Measurements from ENCODE around the gene ANKRD36.
"Not testable (repeated sequence)": the region's sequence is repeated elsewhere in the genome, so short reads cannot be mapped to it uniquely, and the experiment has no call there.

Gene ANKRD36

DNA sequence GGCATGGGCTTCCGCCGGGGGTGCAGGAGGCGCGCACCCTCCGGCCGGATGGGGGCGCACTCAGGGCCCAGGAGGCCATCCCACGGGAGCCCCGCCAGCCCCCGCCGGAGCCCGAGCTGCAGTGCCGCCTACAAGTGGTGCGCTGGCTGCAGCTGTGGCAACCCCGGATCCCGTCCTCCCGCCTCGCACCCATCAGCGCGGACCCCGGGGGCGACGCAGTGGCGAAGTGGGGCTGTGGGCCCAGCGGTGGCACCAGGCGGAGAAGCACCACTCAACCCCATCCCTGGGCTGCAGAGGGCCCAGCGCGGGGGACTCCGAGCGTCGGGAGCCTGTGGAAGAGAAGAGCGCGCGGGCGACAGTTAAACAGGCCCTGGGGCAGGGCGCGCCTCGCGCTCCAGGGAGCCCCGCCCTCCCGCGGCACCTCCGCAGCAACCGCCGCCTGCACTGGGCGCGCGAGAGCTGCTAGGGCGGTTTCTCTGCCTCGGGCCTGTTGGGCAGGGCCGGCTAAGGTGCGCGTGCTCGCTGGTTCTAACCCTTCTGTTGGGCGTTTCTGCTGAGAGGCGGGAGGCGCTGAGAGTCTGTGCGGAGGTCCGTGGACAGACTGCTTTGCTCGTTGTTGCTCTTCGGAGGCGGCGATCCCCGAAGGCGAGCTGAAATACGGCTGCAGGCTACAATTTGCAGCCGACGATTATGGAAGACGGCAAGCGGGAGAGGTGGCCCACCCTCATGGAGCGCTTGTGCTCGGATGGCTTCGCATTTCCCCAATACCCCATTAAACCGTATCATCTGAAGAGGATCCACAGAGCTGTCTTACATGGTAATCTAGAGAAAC lies at the start of gene ANKRD36:
Gene ANKRD36 (plus strand): TSS at position 104 of the 832 bp plus-strand sequence. CDS start 587 bp downstream, at position 691.
- DNase-seq (ENCODE audit: low read depth), result peak; percentile 71

DNA sequence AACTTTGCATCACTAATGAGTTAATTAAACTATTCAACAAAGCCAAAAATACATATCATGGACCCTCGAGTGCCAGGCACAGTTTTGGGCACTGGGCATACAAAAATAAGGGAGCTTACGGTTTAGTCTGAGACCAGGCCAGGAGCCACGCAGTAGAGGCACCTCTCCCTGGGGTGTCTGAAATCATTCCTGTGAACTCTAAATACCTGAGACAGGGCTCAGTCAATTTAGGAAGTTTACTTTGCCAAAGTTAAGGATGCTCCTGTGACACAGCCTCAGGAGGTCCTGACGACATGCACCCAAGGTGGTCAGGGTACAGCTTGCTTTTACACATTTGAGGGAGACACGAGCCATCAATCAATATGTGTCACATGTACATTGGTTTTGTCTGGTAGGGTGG lies 46.9 kb upstream of the ANKRD36 start:
- not testable (repeated sequence) for DNase-seq (ENCODE audit: low read depth)

DNA sequence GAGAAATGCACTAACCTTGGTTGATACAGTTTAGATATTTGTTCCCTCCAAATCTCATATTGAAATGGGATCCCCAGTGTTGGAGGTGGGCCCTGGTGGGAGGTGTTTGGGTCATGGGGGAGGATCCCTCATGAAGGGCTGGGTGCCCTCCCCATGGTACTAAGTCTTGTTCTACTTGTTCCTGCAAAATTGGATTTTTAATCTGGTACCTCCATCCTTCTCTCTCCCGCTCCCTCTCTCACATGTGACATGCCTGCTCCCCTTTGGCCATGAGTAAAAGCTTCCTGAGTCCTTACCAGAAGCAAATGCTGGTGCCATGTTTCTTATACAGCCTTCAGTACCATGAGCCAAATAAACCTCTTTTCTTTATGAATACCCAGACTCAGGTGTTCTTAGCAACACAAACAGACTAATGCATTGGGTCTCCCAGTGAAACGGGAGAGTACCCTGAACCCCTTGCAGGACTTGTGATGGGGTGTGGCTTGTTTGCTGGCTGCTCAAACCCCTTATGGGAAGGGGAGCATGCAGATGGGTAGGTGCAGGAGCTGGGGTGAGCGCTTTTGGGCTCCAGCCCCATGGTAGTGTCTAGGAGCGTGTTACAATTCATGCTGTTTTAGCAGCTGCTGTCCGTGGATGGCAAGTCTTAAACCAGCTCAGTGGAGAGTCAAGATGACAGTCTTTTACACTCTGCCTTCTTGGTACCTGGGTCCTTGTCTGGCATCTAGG lies 45.5 kb upstream of the ANKRD36 start:
- DNase-seq (ENCODE audit: low read depth), result no peak

DNA sequence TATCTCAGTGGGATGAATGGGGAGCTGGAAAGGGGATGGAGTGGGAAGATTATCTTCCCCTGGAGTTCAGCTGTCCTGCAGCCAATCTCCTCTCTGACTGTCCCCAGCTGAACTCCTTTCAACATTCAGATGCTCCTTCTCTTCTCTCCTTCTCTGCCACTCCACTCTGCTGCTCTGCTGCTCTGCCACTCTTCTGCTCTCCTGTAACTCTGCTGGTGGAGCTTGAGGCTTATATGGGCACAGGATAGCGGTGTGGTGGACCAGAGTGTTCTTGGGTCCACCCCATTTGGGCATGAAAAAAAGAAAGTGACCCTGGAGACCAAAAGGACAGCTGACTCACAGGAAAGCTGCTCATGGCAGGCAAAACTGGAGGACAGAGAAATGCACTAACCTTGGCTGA lies 44.9 kb upstream of the ANKRD36 start:
- no peak for DNase-seq (ENCODE audit: low read depth)

DNA sequence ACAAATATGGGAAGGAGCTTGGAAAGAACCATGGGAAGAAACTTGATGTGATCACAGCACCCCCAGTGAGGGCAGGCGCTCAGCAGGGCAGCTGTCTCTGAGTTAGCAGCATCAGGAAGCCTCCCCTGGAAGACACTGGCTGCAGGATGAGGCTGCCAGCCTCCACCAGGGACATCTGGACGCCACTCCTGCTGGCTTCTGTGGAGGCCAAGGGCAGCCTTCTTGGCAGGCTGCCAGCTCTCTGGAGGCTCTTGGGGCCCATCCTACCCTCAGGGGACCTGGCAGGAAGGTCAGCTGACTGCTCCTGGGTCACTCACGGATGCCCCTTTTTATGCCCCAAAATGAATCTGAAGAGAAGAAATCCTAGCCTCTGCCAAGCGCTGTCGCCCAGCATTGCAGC lies 44.2 kb upstream of the ANKRD36 start:
- DNase-seq (ENCODE audit: low read depth), result not testable (repeated sequence)

DNA sequence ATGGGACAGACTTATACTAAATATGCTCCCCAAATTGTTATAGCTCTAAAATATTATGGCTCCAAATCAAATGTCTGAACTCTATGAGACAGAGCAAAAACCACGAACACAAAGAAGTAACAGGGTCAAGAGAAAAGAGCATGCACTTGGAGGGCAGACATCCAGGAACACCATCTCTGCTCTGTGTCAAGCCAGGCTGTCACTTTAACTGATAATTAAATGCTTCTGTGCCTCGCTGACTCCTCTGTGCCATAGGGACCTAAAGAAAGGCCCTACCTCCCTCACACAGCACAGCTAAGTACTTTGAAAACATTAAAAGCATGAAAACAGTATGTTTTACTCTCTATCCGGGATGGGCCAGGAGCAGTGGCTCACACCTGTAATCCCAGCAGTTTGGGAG lies 42.0 kb upstream of the ANKRD36 start:
- DNase-seq (ENCODE audit: low read depth), result not testable (repeated sequence)

DNA sequence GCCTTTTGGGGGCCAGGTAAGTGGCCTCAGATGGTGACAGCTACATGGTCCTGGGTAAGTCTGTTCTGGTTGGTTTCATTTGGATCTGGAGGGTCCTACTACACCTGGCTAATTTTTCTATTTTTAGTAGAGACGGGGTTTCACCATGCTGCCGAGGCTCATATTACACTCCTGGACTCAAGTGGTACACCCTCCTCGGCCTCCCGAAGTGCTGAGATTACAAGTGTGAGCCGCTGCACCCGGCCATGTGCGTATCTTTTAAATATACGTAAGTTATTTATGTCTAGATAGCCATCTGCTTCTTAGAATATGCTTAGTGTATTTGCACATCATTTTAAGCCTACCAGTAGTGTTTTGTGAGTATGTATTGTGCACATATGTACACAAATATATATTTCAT lies 35.7 kb upstream of the ANKRD36 start:
- DNase-seq (ENCODE audit: low read depth), result not testable (repeated sequence)

DNA sequence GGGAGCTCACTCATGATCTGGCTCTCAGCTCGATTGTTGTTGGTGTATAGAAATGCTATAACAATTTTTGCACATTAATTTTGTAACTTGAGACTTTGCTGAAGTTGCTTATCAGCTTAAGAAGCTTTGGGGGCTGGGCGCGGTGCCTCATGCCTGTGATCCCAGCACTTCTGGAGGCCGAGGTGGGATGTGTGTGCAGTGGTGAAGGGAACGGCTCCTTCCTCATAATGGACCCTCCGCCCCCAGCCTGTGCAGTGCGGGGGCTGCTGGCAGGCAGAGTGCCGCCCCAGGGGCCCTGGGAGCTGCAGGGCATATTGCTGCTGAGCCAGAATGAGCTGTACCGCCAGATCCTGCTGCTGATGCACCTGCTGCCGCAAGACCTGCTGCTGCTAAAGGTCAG lies 32.1 kb upstream of the ANKRD36 start:
- DNase-seq (ENCODE audit: low read depth), result not testable (repeated sequence)

DNA sequence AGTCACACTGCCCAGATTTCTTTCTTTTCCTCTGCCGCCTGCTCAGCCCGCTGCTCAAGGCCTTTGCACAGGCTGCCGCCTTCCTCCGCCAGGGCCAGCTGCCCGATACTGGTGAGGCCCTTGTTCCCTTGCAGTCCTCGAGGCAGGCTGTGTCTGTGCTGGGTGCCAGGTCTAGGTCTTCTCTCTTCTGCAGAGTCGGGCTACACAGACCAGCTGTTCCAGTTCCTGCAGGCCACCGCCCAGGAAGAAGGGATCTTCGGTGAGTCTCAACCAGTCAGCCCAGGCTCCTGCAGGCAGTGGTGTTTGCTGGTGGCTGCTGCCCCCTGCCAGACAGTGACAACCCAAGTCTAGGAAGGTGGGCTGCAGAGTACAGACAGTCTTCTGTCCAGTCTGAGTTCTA lies 30.7 kb upstream of the ANKRD36 start:
- DNase-seq (ENCODE audit: low read depth), result not testable (repeated sequence)

DNA sequence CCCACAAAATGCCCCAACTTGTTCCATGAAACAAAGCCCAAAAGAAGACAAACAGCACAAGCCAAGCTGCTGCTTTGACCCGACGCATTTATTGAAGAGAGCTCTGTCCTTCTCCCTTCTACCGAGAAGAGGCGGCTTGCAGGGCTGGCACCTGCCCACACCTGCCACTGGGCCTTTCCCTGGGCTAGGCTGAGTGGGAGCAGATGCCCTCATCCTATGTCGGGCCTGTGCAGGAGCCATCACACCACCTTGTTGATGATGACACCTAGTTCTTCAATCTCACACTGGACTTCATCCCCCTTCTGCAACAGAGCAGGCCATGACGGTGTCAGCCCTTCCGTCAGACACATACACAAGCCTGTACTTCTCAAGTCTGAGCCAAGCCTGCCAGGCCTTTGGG lies 29.4 kb upstream of the ANKRD36 start:
- DNase-seq (ENCODE audit: low read depth), result not testable (repeated sequence)

DNA sequence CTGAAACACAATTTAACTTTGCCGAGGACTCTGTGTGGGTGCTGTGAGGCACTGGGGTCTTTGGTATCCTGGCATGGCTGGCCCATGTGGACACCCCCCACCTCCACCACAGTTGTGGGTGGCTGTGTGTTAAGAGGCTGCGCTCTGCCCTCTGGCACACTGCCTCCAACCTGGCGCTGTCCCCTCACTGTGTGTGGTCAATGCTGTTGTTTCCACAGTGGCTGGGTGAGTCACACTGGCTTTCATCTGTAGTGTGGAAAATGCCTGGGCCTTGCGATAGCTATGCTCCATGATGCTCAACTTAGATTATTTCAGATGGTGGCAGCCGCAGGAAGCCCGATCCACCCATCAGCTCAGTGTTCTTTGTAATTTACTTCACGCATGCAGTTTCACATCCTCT lies 27.9 kb upstream of the ANKRD36 start:
- not testable (repeated sequence) for DNase-seq (ENCODE audit: low read depth)

DNA sequence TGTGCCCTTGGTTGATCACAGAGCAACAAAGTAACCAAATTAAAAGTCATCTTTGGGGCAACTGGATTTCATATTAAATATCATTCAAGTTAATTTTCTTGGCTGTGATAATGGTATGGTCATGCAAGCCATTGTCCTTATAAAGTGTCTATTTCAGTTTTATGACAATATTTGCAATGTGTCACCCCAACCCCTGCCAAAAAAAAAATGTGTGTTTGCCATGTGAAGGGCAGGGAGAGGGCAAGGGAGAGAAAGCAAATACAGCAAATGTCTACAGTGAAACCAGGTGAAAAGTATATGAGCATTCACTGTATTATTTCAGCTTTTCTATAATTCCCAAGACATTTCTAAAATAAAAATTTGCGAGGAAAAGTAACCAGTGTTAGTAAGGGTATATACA lies 24.2 kb upstream of the ANKRD36 start:
- DNase-seq (ENCODE audit: low read depth), result not testable (repeated sequence)

DNA sequence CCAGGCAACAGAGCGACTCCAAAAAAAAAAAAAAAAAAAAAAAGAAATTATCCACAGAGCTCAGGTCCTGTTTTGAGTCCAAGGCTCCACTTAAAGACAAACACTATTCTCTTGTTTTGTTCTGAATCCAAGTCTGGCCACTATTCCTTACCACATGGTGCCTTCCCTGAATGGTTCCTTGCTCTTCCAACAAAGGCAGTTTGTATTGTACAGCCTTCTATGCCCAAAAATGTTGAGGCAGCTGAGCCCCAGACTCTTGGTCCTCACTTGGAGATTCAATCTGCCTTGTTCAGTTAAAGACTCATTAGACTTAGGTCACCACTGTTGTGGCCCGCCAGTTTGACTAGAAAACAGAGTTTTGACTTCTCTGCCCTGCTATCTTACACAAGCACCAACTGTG lies 20.0 kb upstream of the ANKRD36 start:
- not testable (repeated sequence) for DNase-seq (ENCODE audit: low read depth)

DNA sequence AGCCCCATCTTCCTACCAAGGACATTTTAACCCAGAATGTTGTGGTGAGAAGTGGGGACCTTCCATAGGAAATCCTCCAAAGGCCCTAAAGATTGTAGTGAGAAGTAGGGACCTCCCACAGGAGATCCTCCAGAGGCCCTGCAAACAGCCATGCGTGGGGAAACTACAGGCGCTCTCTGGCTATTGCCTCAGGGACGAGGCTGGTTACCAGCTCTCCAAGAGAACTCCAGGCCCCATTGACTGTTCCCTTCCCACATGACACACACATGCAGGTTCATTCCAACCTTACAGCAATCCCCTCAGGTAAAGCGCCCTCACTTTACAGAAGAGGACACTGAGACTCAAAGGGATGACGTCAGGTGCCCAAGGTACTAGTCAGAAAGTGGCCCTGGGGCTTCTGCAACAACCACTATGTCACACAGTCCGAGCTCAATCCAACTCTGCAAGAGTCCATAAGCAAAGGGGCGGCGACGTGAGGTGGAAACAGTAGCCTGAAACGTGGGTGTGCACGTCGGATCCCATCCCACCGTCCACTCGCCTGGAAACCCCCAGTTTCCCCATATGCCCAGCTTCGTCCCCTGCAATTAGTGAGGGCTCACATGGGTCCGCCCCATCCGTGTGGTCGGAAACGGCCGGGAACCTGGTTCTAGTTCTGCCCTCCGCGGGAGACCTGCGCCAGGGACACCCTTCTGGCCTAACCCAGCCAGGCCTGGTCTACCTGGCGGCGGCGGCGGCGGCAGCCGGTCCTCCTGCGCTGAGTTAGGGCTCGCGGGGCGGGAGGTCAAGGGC lies 18.8 kb upstream of the ANKRD36 start:
- DNase-seq (ENCODE audit: low read depth), result not testable (repeated sequence)

DNA sequence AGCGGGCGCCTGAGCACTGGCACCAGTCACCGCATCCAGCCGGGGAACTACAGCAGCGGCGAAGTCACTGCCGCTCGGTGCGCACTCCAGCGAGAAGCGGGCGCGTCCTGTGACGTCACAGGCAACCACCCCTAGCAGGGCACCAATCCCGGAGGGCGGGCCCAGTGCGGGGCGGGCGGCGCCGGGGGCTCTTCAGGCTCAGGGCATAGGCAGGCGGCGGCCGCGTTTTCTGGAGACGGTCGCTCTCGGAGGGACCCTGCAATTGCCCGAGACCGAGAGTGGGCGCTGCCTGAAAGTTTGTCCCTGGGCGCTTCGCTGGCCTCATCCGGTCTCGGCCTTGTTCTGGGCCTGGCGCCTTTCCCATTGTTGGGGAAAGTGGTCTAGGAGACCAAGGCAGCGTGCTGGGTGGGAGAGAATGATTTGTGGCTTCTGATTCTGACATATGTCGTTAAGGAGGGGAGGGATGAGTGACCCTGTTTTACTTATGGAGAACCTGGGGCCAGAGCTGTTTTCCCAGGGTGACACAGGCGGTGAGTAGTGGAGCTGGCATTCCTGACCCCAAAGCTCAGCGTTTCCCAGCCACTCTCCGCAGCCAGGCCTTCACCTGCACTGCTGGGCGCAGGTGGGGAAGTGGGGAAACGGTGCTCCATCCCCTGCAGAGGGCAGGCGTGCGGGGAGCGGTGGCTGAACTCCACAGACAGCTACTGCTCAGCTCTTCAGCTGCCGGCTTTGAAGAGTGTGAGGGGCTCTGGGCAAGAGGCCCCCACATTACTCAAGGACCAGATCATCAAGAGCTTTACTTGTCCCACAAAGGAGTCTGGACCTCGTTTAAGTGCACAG lies 18.0 kb upstream of the ANKRD36 start, which contains the start of gene FAHD2B:
Gene FAHD2B (minus strand): TSS at position 111 of the 840 bp plus-strand sequence. CDS start 3,176 bp downstream, outside the sequence.
- peak; percentile 78 for DNase-seq (ENCODE audit: low read depth)

DNA sequence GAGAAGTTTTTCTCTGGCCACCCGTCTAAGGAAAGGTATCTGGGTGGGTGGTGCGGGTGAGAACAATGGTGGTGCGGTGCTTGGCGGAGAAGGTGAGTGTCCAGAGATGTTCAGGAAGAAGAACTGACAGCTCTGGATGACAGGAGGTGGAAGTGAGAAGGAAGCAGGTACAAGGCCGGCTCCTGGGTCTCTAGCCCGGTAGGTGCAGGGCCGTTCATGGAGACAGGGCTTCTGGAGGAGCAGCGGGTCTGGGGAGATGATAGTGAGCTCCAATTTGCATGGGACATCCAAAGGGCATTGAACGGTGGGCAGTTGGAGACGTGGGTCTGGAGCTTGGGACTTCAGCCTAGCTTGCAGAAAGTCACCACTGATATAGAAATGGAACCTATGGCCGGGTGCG lies 17.3 kb upstream of the ANKRD36 start:
- no peak for DNase-seq (ENCODE audit: low read depth)

DNA sequence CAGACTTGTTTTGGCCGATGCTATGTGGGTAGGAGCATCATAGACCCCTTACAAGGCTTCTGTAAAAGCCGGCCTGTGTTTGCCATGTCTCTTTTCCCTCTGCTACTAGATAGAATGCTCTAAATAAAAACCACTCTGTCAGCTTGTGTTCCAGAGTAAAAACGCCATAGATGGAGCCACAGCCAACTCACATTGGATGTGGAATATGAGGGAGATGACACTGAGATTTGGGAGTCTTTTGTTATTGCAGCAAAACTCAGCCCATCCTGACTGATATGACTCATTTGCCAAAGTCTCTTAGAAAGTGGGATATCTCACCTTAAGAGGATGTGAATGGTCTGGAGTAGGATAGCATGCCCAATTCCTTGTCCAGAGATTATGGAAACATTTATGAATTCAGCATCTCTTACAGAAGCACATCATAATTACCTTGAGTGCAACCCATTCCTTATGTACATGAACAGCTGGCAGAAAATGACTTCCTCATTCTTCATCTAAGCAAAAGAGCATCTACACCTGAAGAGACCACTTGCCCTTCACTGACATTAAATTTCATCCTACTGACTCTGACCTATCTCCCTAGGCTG lies 14.1 kb upstream of the ANKRD36 start:
- not testable (repeated sequence) for DNase-seq (ENCODE audit: low read depth)

DNA sequence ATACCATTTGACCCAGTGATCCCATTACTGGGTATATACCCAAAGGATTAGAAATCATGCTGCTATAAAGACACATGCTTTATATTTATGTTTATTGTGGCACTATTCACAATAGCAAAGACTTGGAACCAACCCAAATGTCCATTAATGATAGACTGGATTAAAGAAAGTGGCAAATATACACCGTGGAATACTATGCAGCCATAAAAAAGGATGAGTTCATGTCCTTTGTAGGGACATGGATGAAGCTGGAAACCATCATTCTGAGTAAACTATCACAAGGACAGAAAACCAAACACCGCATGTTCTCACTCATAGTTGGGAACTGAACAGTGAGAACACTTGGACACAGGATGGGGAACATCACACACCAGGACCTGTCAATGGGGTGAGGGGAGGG lies 6.1 kb upstream of the ANKRD36 start:
- not testable (repeated sequence) for DNase-seq (ENCODE audit: low read depth)

DNA sequence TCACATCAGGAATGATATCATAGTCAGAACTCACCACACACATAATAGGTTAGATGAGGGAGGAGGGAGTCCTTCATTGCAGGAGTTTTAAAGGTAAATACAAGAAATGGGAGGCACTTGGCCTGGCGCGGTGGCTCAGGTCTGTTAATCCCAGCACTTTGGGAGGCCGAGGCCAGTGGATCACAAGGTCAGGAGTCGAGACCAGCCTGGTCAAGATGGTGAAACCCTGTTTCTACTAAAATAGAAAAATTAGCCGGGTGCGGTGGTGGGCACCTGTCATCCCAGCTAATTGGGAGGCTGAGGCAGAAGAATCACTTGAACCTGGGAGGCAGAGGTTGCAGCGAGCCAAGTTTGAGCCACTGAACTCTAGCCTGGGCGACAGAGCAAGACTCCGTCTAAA lies 1.7 kb upstream of the ANKRD36 start:
- not testable (repeated sequence) for DNase-seq (ENCODE audit: low read depth)

DNA sequence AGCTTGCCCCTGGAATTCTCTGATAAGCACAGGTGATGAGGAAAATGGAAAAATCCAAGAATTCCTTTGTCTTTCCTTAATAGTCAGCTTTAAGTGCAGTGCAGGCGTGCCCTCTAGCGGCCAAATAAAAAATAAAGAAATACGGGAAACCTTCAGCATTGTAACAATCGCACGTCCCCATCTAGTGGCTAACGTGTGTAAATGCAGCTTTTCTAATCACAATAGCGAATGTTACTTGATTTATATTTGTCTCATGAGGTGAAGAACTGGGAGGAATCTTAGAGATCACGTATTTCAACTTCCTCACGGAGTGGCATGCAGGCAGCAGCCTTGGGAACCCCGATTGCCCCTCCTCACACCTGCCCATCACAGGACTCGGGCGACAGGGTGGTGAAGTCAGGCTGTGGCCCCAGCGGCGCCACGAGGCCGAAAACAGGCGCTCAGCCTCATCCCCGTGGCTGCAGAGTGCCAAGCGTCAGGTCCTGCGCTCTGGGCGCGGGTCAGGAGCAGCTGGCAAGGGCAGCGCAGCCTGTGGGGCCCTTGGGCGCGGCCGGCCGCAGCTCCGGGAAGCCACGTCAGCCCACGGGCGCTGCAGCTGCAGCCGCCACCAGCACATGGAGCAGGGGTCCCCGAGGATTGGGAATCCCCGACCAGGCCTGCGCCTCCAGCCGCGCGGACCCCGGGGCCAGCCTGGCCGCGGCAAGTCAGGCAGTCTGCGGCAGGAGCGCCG lies 468 bp upstream of the ANKRD36 start:
- DNase-seq (ENCODE audit: low read depth), result peak; percentile 37
